Duodenal mucosa (tissue), 2 donors: ENCODE data around the gene OSBPL7.

Experiments used
- H3K27ac ChIP-seq: one replicate; pipeline ENCODE4 v1.7.0; 2013; ENCODE audit warnings: low read depth, low read length
- H3K27me3 ChIP-seq, 2 donors: one replicate each; pipeline ENCODE4 v1.7.0; 2013; ENCODE audit warnings: low read length in 2 of 2, control low read depth in 1 of 2; ENCODE audit not compliant: insufficient read depth in 2 of 2, control insufficient read depth in 1 of 2
- H3K36me3 ChIP-seq, 2 donors: one replicate each; pipeline ENCODE4 v1.7.0; 2013; ENCODE audit warnings: low read length in 2 of 2, control low read depth in 1 of 2; ENCODE audit not compliant: insufficient read depth in 2 of 2, control insufficient read depth in 1 of 2
- H3K4me1 ChIP-seq, 2 donors: one replicate each; pipeline ENCODE4 v1.7.0; 2013; ENCODE audit warnings: low read length in 2 of 2, control low read depth in 1 of 2; ENCODE audit not compliant: insufficient read depth in 2 of 2, control insufficient read depth in 1 of 2
- H3K4me3 ChIP-seq, 2 donors: one replicate each; pipeline ENCODE4 v1.7.0; 2013; ENCODE audit warnings: low read length in 2 of 2, low read depth in 1 of 2
- H3K9ac ChIP-seq, 2 donors: one replicate each; pipeline ENCODE4 v1.7.0; 2013; ENCODE audit warnings: low read length in 2 of 2, low read depth in 1 of 2
- H3K9me3 ChIP-seq, 2 donors: one replicate each; pipeline ENCODE4 v1.7.0; 2013; ENCODE audit warnings: low read length in 2 of 2, control low read depth in 1 of 2; ENCODE audit not compliant: control insufficient read depth in 1 of 2

Gene OSBPL7

DNA sequence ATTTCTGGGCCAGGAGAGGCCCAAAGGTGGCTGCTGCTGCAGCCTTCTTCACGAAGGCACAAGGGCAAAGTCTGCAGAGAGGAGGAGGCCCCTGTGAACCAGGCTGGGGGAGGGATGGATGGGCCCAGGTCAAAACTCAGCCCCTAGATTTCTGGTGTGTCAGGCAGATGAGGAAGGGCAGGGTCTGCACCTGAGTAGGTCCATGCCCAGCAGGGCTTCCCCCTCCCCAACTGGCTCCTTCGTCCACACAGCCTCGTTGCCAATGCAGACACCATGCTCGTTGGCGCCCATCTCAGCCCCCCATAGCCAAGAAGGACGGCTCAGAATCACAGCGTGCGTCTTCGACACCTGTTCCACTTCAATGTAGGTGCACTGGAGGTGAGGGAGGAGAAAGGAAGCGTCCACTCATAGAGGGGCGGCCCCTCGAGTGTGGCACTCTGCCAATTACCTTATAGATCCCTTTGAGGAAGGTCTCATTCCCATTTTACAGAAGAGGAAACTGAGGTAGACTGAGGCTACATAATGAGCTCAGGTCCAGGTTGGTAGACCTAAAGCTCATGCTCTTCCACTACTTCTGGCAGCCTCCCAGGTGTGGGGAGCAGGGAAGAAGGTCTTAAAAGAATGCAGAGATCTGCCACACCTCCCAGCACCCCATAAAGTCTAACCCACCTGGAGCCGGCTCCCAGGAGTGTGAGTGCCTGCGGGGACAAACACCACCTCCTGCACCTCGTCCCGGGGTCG is 18.6 kb upstream of the OSBPL7 start:
- no peaks in the 10 kb centered on the region for H3K9me3 ChIP-seq

GRCh38 chr17:47839071-47839470 is 17.5 kb upstream of the OSBPL7 start:
- peaks cover 0 to under 1% of the 10 kb centered on the region in 2 donors for H3K27me3 ChIP-seq
- H3K9me3 ChIP-seq, result no peaks in the 10 kb centered on the region
- H3K4me1 ChIP-seq, result peaks cover 35 to 44% of the 10 kb centered on the region in 2 donors
- H3K9ac ChIP-seq, result no peak overlapping the region
- peaks cover 16 to 34% of the 10 kb centered on the region in 2 donors for H3K36me3 ChIP-seq
- H3K4me3 ChIP-seq, result no peak overlapping the region
- no peak overlapping the region for H3K27ac ChIP-seq

More for the DNA sequence above, 18.6 kb upstream of the OSBPL7 start:
- H3K36me3 ChIP-seq, result peaks cover 16 to 34% of the 10 kb centered on the region in 2 donors
- no peak overlapping the region for H3K27ac ChIP-seq
- peak overlapping the region; percentile 96 to 97 for H3K4me3 ChIP-seq
- H3K27me3 ChIP-seq, result peaks cover 0 to 6% of the 10 kb centered on the region in 2 donors
- H3K4me1 ChIP-seq, result peaks cover 39 to 40% of the 10 kb centered on the region in 2 donors
- peak overlapping the region; percentile 82 to 86 for H3K9ac ChIP-seq

GRCh38 chr17:47838636-47839035 is 17.0 kb upstream of the OSBPL7 start:
- H3K36me3 ChIP-seq, result peaks cover 16 to 34% of the 10 kb centered on the region in 2 donors
- H3K4me1 ChIP-seq, result peaks cover 30 to 44% of the 10 kb centered on the region in 2 donors
- no peak overlapping the region for H3K27ac ChIP-seq
- H3K4me3 ChIP-seq, result no peak overlapping the region
- no peaks in the 10 kb centered on the region for H3K9me3 ChIP-seq
- H3K9ac ChIP-seq, result no peak overlapping the region
- no peaks in the 10 kb centered on the region for H3K27me3 ChIP-seq

DNA sequence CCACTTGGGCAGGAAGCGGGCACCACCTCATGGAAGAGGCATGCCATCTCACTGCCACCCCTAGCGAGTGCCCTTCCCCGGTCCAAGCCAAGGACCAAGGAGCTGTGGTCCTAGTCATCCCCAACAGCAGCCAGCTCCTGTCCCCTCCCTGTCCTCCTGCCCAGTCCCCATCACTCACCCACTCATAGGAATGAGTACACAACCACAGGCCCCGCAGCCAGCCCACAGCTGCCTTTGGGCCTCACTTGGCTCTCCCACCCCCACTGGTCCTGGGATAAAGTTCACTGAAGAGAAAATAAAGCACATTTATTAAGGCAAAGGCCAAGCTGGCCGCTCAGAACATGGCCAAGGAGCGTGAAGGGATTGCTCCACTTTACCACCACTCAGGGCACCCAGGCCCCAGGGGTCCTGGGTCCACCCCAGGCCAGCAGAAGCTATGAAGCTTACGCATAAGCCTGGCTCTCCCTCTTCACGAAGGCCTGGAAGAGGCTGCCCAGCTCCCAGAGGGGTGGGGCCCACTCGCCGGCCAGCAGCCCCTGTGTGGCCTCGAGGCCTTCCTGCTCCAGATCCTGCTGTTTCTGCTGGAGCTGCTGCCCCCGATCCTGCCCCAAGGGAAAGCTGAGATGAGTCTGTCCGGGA is 15.9 kb upstream of the OSBPL7 start:
- Histone ChIP-seq H3K9me3 (no peaks in the 10 kb centered on the region), H3K4me1 (peaks cover 25 to 35% of the 10 kb centered on the region in 2 donors), H3K4me3 (no peak overlapping the region), H3K27me3 (no peaks in the 10 kb centered on the region), H3K9ac (no peak overlapping the region), H3K36me3 (peaks cover 16 to 34% of the 10 kb centered on the region in 2 donors), H3K27ac (no peak overlapping the region)

- Histone ChIP-seq H3K27me3 (no peaks in the 10 kb centered on the region), H3K9me3 (no peaks in the 10 kb centered on the region), H3K27ac (no peak overlapping the region), H3K4me3 (no peak overlapping the region), H3K9ac (no peak overlapping the region), H3K36me3 (peaks cover 16 to 34% of the 10 kb centered on the region in 2 donors), H3K4me1 (peaks cover 26 to 36% of the 10 kb centered on the region in 2 donors)
These were observed 15.0 kb upstream of the OSBPL7 start for GRCh38 chr17:47836601-47837000.

- Histone ChIP-seq H3K4me3 (no peak overlapping the region), H3K27me3 (no peaks in the 10 kb centered on the region), H3K9me3 (no peaks in the 10 kb centered on the region), H3K9ac (no peak overlapping the region), H3K27ac (no peak overlapping the region), H3K36me3 (peaks cover 16 to 34% of the 10 kb centered on the region in 2 donors), H3K4me1 (peaks cover 25 to 34% of the 10 kb centered on the region in 2 donors)
These were observed 13.2 kb upstream of the OSBPL7 start for GRCh38 chr17:47834756-47835155.

- no peak overlapping the region for H3K27ac ChIP-seq
- peaks cover 20 to 33% of the 10 kb centered on the region in 2 donors for H3K4me1 ChIP-seq
- H3K36me3 ChIP-seq, result peaks cover 13 to 28% of the 10 kb centered on the region in 2 donors
- no peaks in the 10 kb centered on the region for H3K9me3 ChIP-seq
- no peaks in the 10 kb centered on the region for H3K27me3 ChIP-seq
- peak overlapping the region; percentile 70 for H3K9ac ChIP-seq
- peak overlapping the region; percentile 86 to 97 for H3K4me3 ChIP-seq
These were observed 10.3 kb upstream of the OSBPL7 start for GRCh38 chr17:47831934-47832327.

GRCh38 chr17:47831003-47831933 is 9.7 kb upstream of the OSBPL7 start, which contains the start of the genes LRRC46 and MRPL10:
LRRC46 (plus strand) TSS chr17:47831670; CDS start chr17:47831990, 320 bp downstream.
MRPL10 (minus strand) TSS chr17:47831541; CDS start chr17:47831511, 30 bp downstream.
- Histone ChIP-seq H3K9me3 (no peaks in the 10 kb centered on the region), H3K4me1 (peaks cover 20 to 33% of the 10 kb centered on the region in 2 donors), H3K4me3 (peak within 1 kb of the TSS; percentile 86 to 97), H3K27ac (peak within 1 kb of the TSS; percentile 27), H3K27me3 (no peaks in the 10 kb centered on the region), H3K9ac (peak within 1 kb of the TSS; percentile 70 to 73), H3K36me3 (peaks cover 19 to 29% of the 10 kb centered on the region in 2 donors)

GRCh38 chr17:47830396-47831002 is 8.9 kb upstream of the OSBPL7 start:
- peaks cover 14 to 27% of the 10 kb centered on the region in 2 donors for H3K36me3 ChIP-seq
- no peaks in the 10 kb centered on the region for H3K9me3 ChIP-seq
- peak overlapping the region; percentile 70 to 73 for H3K9ac ChIP-seq
- H3K27me3 ChIP-seq, result no peaks in the 10 kb centered on the region
- H3K27ac ChIP-seq, result peak overlapping the region; percentile 27
- H3K4me1 ChIP-seq, result peaks cover 20 to 33% of the 10 kb centered on the region in 2 donors
- H3K4me3 ChIP-seq, result peak overlapping the region; percentile 86 to 97
